GM19025 (cell line): ENCODE results near the gene PSME2.

Source experiments
- ATAC-seq: cut with Tn5 transposase; IDR thresholded peaks from one replicate; pipeline ENCODE4 v1.9.1; 2021; ENCODE audit warnings: mild to moderate bottlenecking, low read depth, moderate library complexity; ENCODE audit not compliant: unreplicated experiment

The PSME2 gene

DNA sequence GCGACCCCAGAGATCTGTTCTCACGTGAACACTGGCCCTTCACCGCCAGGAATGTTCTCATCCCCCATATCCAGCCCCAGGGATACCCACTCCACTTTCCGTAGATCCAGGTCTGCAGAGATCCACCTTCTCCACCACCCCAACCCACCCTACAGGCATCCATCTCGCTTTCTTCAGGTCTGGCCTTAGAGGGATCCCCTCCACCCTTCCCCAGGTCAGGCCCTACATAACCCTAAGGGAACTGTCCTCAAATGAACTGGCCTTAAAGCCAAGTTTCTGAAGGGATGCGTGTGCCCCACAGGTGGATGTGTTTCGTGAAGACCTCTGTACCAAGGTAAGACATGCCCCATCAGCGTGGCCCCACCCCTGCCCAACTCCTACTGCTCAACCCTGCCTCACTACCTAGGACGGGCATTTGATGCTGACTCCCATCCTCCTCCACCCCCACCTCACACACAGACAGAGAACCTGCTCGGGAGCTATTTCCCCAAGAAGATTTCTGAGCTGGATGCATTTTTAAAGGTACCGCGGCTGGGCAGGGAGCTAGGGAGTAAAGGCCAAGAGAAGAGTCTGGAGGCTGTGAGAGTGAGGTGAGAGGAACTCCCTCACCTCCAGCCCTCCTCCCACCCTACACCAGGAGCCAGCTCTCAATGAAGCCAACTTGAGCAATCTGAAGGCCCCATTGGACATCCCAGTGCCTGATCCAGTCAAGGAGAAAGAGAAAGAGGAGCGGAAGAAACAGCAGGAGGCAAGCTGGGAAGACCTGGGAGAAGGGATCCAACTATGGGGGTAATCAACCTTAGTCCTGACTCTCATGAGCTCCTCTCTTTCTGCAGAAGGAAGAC lies 9.5 kb downstream of the PSME2 start:
- no peak for ATAC-seq

DNA sequence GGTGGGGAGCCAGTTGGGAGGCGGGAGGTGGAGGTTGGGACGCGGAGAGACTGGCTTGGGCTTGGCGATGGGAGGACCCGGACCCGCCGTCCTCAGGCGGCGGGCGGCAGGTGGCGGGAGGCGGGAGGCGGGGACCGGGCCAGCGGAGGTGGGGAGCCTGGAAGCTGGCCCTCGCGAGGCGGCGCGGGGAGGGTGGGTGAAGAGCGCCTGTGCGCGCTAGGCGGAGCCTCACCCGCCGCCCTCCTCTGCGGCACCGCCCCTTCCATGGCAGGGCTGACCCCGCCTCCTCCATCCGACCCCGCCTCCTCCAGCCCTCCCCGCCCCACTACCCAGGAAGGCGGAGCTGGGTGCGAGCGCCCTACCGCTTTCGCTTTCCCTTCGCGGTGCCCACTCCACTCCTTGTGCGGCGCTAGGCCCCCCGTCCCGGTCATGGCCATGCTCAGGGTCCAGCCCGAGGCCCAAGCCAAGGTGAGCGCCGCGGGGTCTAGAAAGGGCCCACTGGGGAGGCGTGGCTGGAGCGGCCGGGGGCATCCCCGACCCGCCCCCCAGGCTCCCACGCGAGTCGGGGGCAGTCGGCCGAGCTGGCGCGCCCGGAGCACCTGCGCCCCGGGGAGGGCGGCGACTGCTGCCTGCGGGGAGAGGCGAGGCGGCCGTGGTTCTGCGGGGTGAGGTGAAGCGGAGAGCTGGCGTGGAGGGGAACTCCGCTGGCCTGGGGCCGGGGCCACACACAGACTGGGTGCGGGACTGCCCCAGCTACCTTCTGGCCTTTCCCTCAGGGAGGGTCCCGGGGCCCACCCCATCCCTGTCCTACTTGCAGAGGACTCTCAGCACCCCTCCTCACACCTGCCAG lies 10.4 kb downstream of the PSME2 start, which contains the start of gene PSME1:
PSME1 (plus strand) TSS at position 361 of the 850 bp plus-strand sequence; CDS start at position 430, 69 bp downstream.
- peak; percentile 86 for ATAC-seq

DNA sequence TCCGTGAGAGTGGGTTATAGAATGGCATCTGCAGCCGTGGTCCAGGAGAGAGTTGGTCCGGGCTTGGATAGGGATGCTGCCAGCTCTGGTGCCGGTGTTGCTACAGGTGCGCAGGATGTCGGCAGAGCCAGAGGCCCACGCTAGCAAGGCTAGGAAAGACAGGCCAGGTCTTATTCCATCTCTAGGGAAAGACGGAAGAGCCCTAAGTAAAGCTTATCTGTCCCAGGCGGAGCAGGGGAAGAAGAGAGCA lies 10.9 kb downstream of the PSME2 start:
- ATAC-seq: peak; percentile 2

DNA sequence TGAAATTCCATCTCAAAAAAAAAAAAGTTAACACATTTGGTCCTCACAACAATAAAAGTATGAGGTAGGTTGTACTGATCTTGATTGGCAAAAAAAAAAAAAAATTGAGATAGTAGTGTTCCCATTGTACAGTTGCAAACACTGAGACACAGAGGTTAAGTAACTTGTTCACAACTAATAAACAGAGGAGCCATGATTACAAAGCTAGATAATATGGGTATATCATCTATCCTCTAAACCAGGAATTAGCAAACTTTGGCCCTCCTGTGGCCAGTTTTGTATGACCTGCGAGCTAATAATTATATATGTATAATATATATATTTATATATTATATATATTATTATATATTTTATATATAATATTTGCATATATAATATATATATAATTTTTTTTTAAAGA lies 12.7 kb downstream of the PSME2 start:
- no peak for ATAC-seq

DNA sequence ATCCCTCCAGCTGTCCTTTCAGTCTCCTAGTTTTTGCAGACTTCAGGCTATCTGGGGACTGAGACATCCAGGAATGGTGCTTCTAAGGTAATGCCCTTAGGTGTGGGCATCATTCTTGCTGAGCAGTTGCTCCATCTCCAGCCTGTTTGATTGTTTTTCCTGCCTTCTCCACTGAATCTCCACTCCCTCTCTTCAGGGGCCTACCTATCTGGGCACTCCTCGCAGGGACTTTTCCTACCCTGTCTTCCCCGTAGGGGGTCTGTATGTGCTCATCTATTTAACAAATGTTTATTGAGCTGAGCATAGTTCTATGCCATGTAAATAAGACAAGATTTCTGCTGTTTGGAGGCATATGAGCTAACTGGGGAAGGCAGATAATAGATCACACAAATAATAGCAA lies 13.4 kb downstream of the PSME2 start:
- no peak for ATAC-seq

DNA sequence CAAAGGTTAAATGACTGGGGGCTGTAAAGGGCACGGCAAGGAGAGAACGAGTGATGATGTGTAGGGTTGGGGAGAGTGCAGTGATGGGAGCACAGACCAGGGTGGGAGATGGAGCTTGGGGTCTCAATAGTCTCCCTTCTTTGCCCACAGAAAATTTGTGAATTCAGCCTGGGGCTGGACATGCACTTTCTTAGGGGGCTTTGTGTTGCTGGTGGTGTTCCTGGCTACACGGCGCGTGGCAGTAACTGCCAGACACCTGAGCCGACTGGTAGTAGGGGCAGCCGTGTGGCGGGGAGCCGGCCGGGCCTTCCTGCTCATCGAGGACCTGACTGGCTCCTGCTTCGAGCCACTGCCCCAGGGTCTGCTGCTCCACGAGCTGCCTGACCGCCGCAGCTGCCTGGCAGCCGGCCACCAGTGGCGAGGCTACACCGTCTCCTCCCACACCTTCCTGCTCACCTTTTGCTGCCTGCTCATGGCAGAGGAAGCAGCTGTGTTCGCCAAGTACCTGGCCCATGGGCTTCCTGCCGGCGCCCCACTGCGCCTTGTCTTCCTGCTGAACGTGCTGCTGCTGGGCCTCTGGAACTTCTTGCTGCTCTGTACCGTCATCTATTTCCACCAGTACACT lies 14.2 kb downstream of the PSME2 start:
- ATAC-seq: no peak

DNA sequence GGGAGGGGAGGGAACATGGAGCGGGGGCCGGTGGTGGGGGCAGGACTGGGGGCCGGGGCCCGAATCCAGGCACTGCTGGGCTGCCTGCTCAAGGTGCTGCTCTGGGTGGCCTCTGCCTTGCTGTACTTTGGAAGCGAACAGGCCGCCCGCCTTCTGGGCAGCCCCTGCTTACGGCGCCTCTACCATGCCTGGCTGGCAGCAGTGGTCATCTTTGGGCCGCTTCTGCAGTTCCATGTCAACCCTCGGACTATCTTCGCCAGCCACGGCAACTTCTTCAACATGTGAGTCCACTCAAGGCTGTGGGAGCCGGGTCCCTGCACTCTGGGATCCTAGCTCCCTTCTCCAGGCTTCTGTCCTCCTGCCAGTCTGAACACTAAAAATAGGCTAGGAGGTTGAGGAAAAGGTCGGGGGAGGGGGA lies 14.9 kb downstream of the PSME2 start:
- ATAC-seq: no peak

DNA sequence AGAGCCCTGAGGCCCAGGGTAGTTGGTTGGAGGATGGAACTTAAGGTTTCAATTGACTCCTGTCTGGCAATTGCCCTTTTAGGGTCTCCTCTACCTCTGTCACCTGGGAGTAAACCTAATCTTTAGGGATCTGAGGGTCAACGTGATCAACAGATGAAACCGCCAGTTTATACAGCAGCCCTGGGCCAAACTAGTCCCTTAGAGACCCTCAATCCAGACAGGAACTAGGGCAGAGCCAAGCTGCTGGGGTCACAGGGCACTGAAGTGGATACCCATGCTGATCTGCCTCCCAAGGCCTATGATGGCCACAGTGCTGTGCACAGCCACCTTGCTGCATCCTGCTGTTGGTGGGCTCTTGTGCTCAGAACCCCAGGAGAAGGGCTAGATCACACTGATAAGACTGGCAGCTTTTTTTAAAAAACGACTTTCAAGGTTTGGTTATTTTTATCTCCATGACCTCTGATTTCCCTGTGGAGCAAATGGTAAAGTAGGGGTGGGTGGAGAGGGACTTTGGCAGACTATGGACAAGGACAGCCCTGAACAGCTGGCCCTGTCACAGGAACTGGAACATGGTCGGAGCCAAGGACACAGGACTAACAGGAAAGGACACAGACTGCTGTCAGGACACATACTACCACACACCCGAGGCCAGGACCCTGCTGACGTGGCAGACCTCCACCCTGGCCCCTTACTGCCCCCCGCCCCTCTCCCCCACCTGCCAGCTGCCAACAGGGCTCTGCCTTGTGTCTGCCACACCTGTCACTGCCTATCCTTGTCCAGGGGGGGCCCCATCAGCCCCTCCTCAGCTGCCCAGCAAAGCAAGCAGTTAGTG lies 15.5 kb downstream of the PSME2 start:
- ATAC-seq: no peak

DNA sequence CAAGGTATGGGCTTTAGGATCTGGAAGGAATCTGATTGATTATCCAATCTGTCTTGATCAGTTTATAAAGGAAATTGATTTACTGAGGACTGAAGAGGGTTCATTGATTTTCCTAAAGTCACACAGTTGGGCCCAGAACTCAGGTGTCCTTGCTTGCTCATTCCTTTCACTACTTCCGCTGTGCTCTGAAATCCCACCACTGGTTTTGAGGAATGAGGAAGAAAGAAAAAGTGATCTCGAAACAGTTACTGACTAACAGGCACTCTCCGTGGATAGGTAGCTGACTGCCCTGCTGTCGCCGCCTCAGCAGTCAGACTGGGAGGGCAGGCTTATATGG lies 16.1 kb downstream of the PSME2 start, which contains the start of gene FITM1:
FITM1 (plus strand) TSS at position 280 of the 337 bp plus-strand sequence. CDS start 905 bp downstream, outside the sequence.
- no peak for ATAC-seq

DNA sequence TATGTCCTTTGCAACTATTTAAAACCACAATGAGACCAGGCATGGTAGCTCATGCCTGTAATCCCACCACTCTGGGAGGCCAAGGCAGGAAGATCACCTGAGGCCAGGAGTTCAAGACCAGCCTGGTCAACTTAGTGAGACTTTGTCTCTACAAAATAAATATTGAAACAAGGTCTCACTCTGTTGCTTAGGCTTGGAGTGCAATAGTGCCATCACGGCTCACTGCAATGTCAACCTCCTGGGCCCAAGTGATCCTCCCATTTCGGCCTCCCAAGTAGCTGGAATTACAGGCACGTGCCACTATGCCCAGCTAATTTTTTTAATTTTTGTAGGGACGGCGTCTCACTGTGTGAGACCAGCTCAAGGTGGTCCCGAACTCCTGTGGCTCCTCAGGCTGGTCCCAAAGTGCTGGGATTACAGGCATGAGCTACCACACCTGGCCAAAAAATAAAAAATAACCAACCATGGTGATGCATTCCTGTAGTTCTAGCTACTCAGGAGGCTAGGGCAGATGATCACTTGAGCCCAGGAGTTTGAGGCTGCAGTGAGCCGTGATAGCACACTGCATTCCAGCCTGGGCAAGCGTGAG lies 16.9 kb downstream of the PSME2 start:
- no peak for ATAC-seq

DNA sequence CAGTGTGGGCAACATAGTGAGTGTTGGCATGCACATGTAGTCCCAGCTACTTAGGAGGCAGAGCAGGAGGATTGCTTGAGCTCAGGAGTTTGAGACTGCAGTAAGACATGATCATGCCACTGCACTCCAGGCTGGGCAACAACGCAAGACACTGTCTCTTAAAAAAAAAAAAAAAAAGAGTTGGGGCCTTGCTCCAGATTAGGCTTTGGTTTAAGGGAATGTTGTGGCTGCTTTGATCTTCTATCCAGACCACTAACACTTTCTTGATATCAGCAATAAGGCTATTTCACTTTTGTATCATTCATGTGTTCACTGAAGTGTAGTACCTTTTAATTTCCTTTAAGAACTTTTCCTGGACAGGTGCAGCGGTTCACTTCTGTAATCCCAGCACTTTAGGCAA lies 18.7 kb downstream of the PSME2 start:
- no peak for ATAC-seq

DNA sequence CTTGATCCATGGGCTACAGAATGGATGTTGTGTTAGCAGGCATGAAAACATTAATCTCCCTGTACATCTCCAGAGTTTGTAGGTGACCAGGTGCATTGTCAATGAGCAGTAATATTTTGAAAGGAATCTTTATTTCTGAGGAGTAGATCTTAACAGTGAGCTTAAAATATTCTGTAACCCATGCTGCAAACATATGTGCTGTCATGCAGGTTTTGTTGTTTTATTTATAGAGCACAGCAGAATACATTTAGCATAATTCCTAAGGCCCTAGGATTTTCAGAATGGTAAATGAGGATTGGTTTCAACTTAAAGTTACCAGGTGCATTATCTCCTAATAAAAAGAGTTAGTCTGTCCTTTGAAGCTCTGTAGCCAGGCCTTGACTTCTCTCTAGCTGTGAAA lies 19.5 kb downstream of the PSME2 start:
- ATAC-seq: no peak

DNA sequence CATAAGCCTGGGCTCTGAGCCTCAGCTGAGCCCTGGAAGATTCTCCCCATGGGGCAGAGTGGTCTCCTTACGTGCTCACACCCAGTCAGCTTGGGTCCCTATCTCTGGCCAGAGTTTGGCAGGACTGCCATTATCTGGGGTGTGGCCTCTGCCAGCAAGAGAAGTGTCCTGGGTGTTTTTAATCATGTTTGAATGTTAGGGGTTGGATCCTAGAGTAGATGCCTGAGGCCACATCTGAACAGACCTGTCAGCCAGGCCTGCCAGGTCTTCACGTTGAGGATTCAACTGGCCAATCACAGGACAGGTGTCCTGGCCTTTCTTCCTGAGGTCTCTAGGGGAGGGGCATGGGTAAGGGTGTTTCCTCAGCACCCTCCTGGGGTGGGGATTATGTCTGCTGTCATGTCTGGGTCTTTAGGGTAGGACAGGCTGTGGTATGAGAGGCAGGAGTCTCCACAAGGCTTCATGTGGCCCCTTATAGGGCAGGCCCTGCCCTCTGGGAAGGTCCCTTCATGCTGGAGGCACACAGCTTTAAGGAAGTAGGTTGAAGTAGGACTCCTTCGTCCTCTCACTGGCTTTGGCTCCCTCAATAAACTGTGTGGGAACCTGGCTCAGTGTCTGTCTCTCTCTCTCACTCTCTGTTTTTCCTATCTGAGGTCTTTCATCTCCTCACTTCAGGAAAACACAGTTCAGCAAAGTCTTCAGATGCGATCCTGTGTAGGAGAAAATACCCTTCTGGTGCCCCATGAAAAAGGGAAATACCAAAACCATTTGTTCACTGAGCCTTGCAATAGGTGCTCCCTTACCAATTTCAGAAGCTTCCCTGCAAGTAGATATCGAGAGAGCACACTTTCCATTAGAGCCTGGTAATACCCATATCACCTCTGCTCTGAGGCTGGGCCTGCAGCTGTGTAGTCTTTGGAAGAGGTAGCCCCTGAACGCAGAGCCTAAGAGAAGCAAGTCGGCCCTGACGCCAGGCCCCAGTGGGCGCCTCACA lies 22.7 kb downstream of the PSME2 start:
- ATAC-seq: peak; percentile 77

DNA sequence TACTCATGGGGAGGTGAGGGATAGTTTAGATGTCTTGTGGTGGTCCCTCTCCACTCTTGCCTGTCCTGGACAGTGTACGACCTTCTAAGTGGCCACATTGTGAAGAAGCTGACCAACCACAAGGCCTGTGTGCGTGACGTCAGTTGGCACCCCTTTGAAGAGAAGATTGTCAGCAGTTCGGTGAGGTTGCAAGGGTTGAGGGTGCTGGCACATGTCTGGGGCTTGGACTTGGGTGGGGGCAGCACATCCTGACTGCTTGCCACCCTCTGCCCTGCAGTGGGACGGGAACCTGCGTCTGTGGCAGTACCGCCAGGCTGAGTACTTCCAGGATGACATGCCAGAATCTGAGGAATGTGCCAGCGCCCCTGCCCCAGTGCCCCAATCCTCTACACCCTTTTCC lies 23.5 kb downstream of the PSME2 start:
- no peak for ATAC-seq

DNA sequence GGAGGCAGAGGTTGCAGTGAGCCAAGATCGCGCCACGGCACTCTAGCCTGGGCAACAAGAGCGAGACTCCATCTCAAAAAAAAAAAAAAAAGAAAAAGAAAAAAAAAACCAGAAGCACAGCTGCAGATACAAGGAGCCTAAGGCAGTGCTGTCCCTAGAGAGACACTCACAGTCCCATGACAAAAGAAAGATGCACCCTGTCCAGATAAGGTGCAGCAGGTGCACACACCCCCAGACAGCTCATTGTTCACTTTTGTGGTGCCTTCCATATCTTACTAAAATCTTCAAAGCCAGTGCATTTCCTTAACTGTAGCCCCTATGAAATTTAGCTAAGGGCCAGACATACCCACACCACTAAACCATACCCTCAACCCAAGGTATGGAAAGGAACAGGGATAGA lies 24.0 kb downstream of the PSME2 start:
- no peak for ATAC-seq

DNA sequence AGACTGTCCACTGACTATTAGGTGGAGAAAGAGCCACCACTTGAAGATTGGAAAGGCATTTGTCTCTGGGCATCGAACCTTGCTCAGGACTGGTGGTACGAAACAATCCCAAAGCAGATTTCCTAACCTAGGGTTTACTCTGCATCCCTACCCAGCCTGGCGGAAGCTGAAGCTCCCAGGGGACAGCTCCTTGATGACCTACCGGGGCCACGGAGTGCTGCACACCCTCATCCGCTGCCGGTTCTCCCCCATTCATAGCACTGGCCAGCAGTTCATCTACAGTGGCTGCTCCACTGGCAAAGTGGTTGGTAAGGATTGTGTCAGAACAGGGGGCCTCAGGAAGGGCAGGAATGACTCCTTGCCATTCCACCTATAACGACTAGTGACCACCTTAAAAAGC lies 25.2 kb downstream of the PSME2 start:
- no peak for ATAC-seq

DNA sequence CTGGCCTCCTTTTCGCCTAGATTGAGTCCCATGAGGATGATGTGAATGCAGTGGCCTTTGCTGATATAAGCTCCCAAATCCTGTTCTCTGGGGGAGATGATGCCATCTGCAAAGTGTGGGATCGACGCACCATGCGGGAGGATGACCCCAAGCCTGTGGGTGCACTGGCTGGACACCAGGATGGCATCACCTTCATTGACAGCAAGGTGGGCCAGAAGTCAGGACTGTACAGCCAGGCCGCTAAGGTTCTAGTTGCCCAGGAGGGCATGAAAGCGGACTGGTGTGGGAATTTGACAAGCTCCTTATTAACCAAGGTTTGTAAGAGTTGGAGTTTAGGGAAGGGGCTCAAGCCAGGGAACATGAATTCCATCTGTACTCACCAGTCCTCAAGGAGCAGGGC lies 26.7 kb downstream of the PSME2 start:
- no peak for ATAC-seq

DNA sequence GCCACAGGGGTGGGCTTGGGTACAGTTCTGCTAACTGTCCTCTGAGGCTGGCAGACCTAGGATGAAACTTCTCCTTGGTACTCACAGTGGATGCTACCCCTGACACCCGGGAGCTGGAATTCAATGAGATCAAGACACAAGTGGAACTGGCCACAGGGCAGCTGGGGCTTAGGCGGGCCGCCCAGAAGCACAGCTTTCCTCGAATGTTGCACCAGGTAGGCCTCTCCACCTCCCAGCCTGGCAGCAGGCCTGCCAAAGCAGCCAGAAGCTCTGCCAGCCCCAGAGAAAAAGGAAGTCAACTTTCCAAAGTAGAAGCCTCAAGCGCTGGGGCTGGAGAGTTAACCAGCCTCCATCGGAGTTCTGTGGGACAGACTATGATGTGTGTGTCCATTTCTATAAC lies 29.2 kb downstream of the PSME2 start:
- no peak for ATAC-seq
